NCI-H524 treated with DMSO at 0.1 percent for 48 hours (cell line): ENCODE results near the gene SIAE.
A peak's percentile ranks its signal among the peaks of the same experiment; 100 is the strongest.
"Not testable (repeated sequence)": the region's sequence is repeated elsewhere in the genome, so short reads cannot be mapped to it uniquely, and the experiment has no call there.

Source experiments
- DNase-seq: peaks from one replicate; lab custom pipeline; 2025; lab: John Stamatoyannopoulos, UW

SIAE gene

DNA sequence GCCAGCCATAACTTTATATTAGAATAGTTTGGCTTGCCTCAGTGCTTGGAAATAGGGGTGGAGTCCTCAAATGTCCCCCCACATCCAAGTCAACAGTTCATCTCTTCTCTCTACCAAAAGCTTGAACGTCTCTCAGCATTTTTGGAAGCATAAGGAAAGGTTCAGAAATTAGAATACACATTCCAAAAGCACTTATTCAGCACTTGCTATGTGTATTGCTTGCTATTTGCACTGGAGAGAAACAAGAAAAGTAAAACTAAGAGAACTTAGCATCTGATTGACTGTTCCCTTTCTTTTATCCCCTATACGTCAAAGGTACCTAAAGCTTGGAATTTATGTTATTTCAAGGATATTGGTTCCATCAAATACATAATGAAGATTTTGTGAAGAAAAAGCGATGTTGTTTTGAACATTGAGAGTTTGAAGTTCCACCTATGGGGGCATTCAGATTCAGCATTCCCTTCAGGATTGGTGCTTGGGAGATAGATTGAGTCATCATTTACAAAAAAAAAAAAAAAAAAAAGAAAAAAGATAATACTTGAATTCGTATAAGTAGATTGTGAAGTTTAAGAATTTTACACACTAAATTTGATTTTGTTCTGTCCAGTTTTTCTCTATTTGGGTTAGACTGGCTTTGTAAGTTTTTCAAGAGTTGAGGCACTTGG lies 49.5 kb downstream of the SIAE start:
- no peak for DNase-seq

DNA sequence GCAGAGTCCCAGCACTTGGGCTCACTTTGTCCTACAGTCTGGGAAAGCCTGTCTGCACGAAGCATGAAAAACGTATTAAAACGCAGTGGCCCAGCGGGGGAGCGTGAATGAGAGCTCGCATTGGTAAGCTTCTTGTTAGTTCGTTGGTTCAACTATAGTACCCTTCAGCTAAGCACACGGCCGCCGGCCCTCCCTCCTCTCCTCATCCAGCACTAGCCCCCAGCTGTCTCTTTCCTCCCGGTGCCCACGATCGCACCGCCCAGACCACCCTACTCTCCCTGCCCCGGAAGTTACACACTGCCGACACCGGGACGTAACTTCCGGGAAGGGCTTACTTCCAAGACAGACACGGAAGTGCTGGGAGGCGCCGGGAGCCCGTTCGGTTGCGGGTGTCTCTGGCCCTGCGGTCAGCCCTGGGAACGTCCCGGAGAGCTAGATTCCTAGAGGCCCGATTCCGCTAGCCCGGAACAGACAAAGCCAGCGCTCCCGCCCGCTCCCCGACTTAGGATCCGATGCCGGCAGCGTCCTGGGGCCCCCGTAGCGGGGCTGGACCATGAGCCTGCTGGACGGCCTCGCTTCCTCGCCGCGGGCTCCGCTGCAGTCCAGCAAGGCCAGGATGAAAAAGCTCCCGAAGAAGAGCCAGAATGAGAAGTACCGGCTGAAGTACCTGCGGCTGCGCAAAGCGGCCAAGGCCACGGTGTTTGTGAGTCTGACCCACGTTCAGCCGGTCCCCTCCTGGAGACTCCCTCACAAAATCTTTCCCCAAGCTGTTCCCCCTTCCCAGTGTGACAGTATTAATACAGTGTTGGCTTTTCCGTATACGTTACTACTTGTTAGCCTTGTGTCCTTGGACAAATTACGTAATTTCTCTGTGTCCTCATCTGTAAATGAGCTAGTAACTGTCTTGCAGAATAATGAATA lies 50.7 kb downstream of the SIAE start, which contains the start of gene TBRG1:
Gene TBRG1, plus strand, starts transcription at position 334 of the 921 bp plus-strand sequence. Its CDS starts 220 bp downstream, at position 554.
- peak; percentile 54 for DNase-seq

DNA sequence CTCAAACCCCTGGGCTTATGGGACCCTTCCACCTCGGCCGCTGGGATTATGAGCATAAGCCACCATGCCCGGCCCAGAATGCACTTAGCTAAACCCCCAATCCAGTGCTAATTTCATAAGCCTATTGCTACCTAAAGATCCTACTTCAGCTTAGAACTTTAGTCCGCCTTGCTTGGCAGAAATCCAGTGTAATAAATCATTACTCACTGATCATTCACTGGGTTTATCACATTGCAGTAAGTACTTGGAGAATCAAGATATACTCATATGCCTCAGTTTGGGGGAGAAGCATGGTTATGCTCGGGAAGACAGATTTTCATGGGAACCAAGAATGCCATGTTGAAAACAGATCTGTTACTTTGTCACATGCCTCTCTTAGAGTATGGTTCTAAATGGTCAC lies 54.7 kb downstream of the SIAE start:
- DNase-seq = no peak

DNA sequence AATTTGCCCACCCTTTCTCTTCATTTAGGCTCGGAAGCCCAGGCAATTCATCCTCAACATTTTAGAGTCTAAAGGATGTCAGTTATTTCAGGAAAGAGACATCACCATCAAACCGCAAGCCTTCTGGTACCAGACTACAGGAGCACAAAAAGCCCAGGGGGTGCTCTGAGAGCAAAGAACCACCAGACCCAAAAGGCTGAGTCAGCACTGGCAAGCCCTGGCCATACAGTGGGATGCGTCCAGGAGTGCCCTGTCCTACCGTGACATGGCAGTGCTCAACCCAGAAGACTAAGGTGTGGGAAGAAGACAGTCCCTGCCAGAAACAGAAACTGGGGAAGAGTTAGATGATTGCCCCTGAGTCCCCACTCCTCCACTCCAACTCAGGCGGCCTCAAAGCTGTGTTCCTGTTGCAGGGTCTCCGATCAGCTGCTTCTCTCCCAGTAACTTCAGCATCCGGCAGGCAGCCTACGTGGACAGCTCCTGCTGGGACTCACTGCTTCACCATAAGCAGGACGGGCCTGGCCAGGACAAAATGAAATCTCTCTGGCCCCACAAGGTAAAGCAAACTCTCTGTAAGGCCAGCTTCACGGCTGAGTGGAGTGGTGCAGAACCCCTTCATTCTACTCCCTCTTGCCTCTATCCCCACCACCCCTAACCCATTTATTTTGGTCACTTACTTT lies 60.8 kb downstream of the SIAE start:
- DNase-seq = no peak

DNA sequence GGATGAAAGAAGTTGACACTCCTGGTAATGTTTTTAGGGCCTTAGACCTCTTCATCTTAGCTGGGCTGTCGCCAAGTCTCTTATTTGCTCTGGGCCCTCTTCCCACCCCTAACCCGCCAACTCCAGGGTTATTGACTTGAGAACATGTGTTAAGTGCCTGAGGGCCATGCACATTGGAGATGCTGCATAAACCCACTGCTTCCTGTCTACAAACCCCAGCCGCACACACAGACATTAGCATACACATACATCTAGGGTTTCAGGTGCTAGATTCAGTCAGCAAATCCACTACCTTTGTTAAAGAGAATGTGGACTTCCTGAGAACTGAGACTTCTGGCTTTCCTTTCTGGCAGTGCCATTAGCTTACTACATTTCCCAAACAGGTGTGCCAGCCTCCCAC lies 61.5 kb downstream of the SIAE start:
- no peak for DNase-seq

DNA sequence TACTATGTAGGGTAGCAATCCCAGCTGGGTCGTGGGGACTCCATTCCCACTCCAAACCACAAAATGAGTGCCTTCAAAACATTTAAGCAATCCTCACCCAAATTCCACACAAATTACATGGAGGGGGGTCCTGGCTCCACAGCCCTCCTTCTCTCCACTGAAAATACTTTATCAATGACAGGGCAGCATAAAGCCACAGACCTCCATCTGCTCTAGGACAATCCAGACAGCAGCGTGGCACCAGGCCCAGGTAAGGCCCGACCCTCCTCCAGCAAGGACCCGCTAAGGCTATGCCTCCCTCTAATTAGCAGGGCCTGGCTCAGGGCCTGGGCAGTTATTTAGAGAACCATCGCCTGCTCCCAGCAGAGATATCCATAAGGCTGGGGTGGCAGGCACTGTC lies 62.5 kb downstream of the SIAE start, which contains the start of gene PANX3:
Gene PANX3, plus strand, starts transcription at position 365 of the 400 bp plus-strand sequence. CDS start 129 bp downstream, outside the sequence.
- DNase-seq = no peak

DNA sequence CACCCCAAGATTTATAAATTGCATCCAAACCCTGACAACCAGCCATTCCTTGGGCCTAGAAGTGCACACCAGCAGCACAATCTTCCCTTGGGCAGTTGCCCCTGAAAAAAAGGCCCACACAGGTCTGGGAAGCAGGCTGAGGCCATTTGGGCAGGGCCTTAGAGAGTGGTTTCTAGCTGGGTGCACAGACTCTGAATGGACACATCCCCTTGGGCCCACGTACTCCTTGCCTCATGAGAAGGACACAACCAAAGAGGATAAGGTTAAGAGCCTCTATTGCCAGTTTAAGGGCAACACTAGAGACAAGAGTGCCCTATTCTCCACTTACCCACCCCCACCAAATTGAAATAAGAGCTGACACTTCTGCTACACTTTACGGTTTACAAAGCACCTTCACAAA lies 63.2 kb downstream of the SIAE start:
- no peak for DNase-seq

DNA sequence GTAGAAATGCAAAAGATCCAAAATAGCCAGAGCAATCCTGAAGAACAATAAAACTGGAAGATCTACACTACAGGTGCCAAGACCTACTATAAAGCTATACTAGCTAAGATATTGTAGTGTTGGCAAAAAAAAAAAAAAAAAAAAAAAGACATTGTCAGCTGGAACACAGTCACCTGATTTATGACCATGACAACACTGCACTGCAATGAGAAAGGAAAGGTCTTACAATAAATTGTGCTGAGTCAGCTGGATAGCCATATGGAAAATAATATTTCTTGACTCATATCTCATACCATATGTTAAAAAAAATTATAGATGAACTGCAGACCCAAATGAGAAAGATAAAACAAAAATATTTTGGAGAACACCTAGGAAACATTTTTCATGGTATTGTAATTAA lies 65.4 kb downstream of the SIAE start:
- no peak for DNase-seq

DNA sequence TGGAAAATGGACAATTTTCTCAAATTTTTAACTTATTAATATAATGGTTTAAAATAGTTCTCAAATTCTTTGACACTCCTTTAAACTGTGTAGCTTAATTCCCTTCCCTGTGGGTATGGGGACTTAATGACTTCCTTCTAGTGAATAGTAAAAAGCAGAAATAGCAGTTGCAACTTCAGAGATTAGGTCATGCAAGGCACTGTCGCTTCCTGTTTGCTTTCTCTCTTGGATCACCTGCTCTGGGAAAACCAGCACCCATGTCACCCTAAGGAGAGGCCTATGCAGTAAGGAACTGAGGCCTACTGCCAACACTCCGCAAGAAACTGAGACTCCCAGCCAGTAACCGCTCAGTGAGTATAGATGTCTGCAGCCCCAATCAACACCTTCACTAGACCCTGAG lies 67.8 kb downstream of the SIAE start:
- no peak for DNase-seq

DNA sequence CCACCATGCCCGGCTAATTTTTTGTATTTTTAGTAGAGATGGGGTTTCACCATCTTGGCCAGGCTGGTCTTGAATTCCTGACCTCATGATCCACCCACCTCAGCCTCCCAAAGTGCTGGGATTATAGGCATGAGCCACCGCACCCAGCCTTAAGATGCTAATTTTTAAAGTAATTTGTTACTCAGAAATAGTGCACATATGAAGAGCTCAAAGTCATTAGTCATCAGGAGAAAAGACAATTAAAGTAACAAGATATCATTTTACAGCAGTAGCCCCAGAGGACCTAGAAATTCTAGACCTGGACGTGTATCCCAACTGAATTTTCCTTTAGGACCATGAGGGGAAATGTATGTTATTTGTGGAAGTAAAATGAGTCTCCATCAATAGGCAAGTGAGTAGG lies 70.8 kb downstream of the SIAE start:
- DNase-seq = not testable (repeated sequence)

DNA sequence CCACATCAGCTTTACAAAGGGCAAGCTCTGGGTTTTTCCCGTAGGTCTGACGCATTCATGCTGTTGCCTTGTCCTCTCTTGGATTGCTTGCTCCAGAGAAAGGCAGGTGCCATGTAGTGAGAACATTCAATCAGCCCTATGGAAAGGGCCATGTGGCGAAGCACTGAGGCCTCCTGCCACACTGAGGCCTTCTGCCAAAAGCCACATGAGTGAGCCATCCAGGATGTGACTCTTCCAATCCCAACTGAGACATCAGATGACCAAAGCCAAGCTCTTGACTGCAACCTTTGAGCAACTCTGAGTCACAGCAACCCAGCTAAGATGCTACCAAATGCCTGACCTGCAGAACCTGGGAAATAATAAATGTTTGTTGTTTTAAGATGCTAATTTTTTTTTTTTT lies 71.3 kb downstream of the SIAE start:
- no peak for DNase-seq

DNA sequence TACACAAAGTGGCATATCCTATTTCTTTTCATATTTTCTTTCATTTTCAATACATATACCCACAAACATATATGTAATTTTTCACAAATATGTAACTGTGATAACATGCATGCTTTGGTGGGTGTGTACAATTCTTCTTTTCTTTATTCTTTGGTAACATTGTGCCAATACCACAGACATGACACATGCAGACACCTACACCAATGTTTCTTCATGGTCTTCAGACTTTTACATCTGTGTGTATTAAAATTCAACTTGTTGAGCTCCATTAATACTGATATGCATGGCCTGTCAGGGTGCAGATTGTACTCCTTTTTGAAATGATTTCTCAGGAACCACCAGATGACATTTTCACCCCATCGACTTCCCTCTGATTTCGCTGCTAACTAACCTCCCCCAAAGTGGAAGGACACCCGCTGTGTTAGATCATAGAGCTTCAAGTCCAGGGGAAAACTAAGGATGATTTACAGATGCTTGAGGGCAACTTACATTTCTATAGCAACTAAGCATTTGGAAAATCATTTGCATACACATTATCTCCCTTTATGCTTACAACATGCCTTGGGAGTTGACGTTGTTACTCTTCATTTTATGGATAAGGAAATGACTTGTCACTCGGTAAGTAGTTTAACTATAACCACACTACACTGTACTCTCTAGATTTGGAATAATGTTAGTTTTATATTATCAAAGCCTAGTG lies 72.8 kb downstream of the SIAE start:
- no peak for DNase-seq

DNA sequence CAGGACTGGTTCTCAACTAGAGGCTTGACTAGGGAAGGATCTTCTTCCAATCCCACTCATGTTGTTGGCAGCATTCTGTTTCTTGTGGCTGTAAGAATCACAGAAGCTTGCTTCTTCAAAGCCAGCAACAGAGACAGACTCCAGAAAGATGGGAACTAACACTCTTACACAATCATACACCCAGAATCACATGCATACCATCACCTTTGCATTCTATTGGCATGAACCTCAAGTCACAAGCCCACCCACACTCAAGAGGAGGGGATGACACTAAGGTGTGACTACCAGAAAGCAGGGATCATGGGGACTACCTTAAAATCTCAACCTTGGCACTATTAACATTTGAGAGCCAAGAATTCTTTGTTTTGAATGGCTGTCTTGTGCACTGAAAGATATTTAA lies 75.9 kb downstream of the SIAE start:
- no peak for DNase-seq

DNA sequence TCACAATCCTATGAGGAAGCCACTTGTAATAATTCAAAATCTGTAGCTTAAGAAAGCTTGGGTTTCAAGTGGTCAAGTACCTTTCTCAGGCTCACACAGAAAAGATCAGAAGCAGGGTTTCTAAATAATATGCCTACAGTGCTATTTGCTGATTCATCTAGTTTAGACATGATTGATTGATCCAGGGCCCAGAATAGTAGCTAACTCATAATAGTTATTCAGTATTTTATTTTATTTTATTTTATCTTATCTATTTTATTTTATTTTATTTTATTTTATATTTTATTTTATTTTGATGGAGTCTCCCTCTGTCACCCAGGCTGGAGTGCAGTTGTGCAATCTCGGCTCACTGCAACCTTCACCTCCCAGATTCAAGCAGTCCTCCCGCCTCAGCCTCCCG lies 78.2 kb downstream of the SIAE start:
- no peak for DNase-seq

DNA sequence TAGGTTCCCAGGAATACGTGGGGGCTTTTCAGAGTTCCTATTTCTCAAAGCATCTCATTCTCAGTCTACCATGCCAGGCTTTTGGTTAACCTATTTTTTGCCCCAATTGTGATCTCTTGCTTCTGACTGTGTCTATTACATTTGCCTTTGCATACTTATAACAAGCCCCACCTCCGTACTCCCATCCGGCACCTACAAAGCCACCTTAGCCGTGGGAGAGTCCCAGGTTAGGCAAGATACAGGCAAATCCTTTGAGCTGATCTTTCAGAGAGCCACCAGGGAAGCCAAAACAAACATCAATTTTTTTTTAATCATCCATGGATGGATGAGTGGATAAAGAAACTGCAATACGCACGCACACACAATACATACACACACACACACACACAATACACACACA lies 80.9 kb downstream of the SIAE start:
- no peak for DNase-seq

DNA sequence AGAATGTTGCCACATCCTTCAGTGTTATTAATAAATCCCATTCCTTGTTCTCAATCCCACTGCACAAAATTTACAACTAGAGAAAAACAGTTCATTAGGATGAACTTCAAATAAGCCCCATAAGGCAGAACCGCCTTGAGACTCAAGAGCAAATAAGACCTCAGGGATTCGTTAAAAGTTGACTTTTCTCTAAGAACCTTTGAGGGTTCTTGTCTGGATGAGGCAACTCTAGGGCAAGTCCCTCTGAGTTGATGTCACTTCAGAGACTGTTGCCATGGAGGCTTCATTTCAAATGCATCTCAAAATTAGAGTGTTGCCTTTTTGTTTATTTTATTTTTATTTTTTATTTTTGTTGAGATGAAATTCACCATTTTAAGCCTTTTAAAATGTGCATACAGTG lies 82.1 kb downstream of the SIAE start:
- DNase-seq = no peak

DNA sequence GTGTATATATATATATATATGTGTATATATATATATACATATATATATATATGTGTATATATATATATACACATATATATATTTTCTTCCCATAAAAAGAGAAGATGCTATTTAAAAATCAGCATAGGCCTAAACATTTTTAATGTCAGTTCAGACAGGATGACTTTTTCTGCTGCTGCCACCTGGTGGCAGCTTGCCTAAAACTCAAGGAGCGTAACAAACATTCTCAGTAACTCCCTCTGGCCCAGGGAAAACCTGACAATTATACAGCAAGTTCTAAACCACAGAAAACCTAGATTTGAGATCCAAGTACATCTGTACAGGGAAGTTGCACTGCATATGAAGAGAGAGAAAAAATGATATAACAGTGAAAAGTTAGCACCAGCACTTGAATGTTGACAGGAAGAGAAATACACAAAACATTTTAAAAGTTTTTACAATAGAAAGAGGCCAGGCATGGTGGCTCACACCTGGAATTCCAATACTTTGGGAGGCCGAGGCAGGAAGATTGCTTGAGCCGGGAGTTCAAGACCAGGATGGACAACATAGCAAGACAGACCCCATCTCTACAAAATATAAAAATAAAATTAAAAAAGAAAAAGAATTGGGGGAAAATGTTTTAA lies 87.2 kb downstream of the SIAE start:
- DNase-seq = no peak

DNA sequence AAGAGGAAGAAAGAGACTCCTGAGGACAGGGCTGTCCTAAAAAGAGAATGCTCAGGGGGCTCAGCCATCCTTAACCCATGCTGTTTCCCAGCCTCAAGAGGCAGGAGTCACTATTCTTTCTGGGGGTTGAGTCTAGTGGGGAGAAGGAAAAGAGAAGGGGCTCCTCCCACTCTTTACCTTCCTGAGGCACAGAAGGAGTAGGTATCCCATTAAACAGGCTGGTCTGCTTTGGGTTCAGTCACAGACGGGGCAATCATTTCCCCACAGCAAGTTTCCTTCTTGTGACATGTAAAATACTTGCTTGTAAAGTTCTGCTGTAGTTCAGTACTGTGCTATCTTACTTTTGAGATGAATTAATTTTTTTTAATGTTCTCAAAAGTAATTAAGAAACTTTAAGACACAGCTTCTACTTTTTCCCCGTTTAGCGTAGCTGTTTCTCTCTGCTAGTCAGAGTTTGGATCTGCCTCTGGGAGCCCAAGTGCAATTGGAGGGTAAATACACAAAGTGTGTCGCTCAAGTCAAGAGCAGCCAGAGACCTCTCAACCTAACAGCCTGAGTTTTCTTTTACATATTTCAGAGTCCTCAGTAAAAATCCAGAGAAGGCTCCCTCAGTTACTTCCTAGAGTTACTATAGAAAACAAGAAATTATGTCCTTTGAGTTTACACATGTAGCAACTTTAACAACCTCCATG lies 88.7 kb downstream of the SIAE start:
- no peak for DNase-seq

DNA sequence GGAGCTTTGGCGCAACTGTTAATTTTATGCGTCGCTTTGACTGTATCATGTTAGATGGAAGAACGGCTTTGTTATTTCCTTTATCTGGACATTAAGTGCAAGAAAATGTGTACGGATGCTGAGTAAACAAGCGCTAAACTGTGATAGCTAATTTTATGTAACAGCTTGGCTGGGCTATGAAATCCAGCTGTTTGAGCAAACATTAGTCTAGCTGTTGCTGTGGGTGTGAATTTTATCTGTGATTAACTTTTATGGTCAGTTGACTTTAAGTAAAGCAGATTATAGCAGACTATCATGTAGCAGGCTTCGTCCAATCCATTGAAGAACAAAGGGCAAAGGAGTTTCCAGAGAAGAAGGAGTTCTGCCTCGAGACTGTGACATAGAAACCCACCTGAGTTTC lies 89.8 kb downstream of the SIAE start:
- no peak for DNase-seq
